SK-N-SH (cell line): ENCODE results near the gene RRM2. TPM values are rescaled to one million over a fixed set of nuclear protein-coding genes. Genes with fewer than 3 reads are reported as not detected.
A peak's percentile ranks its signal among the peaks of the same experiment; 100 is the strongest.

Experiments
- CTCF ChIA-PET: fragments of 300-600, 350-600 bp; formaldehyde crosslinking; extraction: SDS; loops from one replicate; lab custom pipeline; 2021; lab: Yijun Ruan, JAX
- POLR2A ChIA-PET: fragments of 350-600 bp; sonication (Branson Sonifier 250); formaldehyde crosslinking; extraction: SDS; loops from one replicate; lab custom pipeline; 2020; ENCODE audit warnings: antibody characterized with exemption, inconsistent platforms; lab: Yijun Ruan, JAX
- DNase-seq: peaks from one replicate; pipeline ENCODE4 v3.0.0; 2012
- H2AFZ ChIP-seq: fragments of 200-600 bp; sonication (generic); 2 replicates; pipeline ENCODE4 v1.8.1; 2016; ENCODE audit warnings: antibody characterized with exemption, mild to moderate bottlenecking, low read depth
- H3F3A ChIP-seq: fragments of 200-600 bp; sonication (generic); replicated peaks from 2 replicates; pipeline ENCODE3; 2016; ENCODE audit warnings: antibody characterized with exemption, mild to moderate bottlenecking; ENCODE audit not compliant: insufficient read depth
- H3K27ac ChIP-seq, 2 experiments: fragments of 200-500 bp in 1 of 2; fragments of 200-600 bp in 1 of 2; sonication (Bioruptor generic) in 1 of 2; sonication (generic), shearing (Covaris generic) in 1 of 2; 2 replicates each; pipeline versions ENCODE4 v1.5.1 to v1.6.1; 2014 to 2016; ENCODE audit warnings: low read depth in 2 of 2, inconsistent platforms in 1 of 2, low read length in 1 of 2, mild to moderate bottlenecking in 1 of 2, mixed read lengths in 1 of 2
- H3K27me3 ChIP-seq: fragments of 200-600 bp; sonication (generic), shearing (Covaris generic); 2 replicates; pipeline ENCODE4 v1.6.1; 2016; ENCODE audit warnings: mixed run types; ENCODE audit not compliant: insufficient read depth
- H3K36me3 ChIP-seq, 2 experiments: fragments of 200-500 bp in 1 of 2; fragments of 200-600 bp in 1 of 2; sonication (Bioruptor generic) in 1 of 2; sonication (generic) in 1 of 2; replicated peaks in 1 of 2; 2 replicates each; pipeline versions ENCODE3 to v1.5.1; 2014 to 2016; ENCODE audit warnings: low read length in 1 of 2, mild to moderate bottlenecking in 1 of 2; ENCODE audit not compliant: insufficient read depth in 2 of 2, control insufficient read depth in 1 of 2
- H3K4me1 ChIP-seq, 2 experiments: fragments of 200-500 bp in 1 of 2; fragments of 200-600 bp in 1 of 2; sonication (Bioruptor generic) in 1 of 2; sonication (generic), shearing (Covaris generic) in 1 of 2; 2 replicates each; pipeline versions ENCODE4 v1.5.1 to v1.6.1; 2014 to 2016; ENCODE audit warnings: low read depth in 1 of 2, low read length in 1 of 2, mixed run types in 1 of 2; ENCODE audit not compliant: insufficient read depth in 2 of 2, control insufficient read depth in 1 of 2
- H3K4me2 ChIP-seq: fragments of 200-600 bp; sonication (generic), shearing (Covaris generic); 2 replicates; pipeline ENCODE4 v1.6.1; 2017; ENCODE audit warnings: mixed run types
- H3K4me3 ChIP-seq, 2 experiments: fragments of 200-500 bp in 1 of 2; fragments of 200-600 bp in 1 of 2; sonication (Bioruptor generic) in 1 of 2; sonication (generic), shearing (Covaris generic) in 1 of 2; 2 replicates each; pipeline versions ENCODE4 v1.5.1 to v1.8.1; 2014 to 2016; ENCODE audit warnings: low read depth in 2 of 2, inconsistent platforms in 1 of 2, low read length in 1 of 2, mild to moderate bottlenecking in 1 of 2, mixed read lengths in 1 of 2, moderate library complexity in 1 of 2
- H3K79me2 ChIP-seq: fragments of 200-600 bp; sonication (generic); 2 replicates; pipeline ENCODE4 v1.8.1; 2017; ENCODE audit warnings: mild to moderate bottlenecking; ENCODE audit not compliant: insufficient read depth
- H3K9ac ChIP-seq: fragments of 200-600 bp; sonication (generic); 2 replicates; pipeline ENCODE4 v1.6.1; 2017; ENCODE audit warnings: mixed run types
- H3K9me2 ChIP-seq: fragments of 200-600 bp; sonication (generic); 2 replicates; pipeline ENCODE4 v1.6.1; 2017; ENCODE audit warnings: mixed run types
- H3K9me3 ChIP-seq: fragments of 200-600 bp; sonication (generic); 2 replicates; pipeline ENCODE4 v1.6.1; 2017; ENCODE audit warnings: mixed run types, mild to moderate bottlenecking, moderate library complexity
- H4K20me1 ChIP-seq: fragments of 200-600 bp; sonication (generic); 2 replicates; pipeline ENCODE4 v1.6.1; 2017; ENCODE audit warnings: mild to moderate bottlenecking, mixed run types; ENCODE audit not compliant: insufficient read depth
- FOSL2 ChIP-seq: IDR thresholded peaks from 2 replicates; pipeline ENCODE4 v1.4.0; 2012; ENCODE audit warnings: low read depth, mild to moderate bottlenecking, moderate library complexity, borderline replicate concordance
- GABPA ChIP-seq: IDR thresholded peaks from 2 replicates; pipeline ENCODE4 v1.4.0; 2012; ENCODE audit warnings: low read depth, mild to moderate bottlenecking
- MXI1 ChIP-seq: IDR thresholded peaks from 2 replicates; pipeline ENCODE4 v1.6.1; 2012; ENCODE audit warnings: mild to moderate bottlenecking, low read depth, low read length, improper control_type of control experiment
- NRF1 ChIP-seq: IDR thresholded peaks from 2 replicates; pipeline ENCODE4 v1.6.1; 2012; ENCODE audit warnings: low read depth, mild to moderate bottlenecking, low read length
- POLR2AphosphoS5 ChIP-seq: IDR thresholded peaks from 2 replicates; pipeline ENCODE4 v1.6.1; 2012; ENCODE audit warnings: low read depth, low read length
- RAD21 ChIP-seq: IDR thresholded peaks from 2 replicates; pipeline ENCODE4 v1.6.1; 2012; ENCODE audit warnings: mild to moderate bottlenecking, low read length
- RCOR1 ChIP-seq: fragments of 150-350 bp; IDR thresholded peaks from 2 replicates; pipeline ENCODE4 v1.6.1; 2017; ENCODE audit warnings: antibody characterized with exemption, low read length
- RFX5 ChIP-seq: IDR thresholded peaks from 2 replicates; pipeline ENCODE4 v1.6.1; 2012; ENCODE audit warnings: mild to moderate bottlenecking, improper control_type of control experiment, low read length
- RXRA ChIP-seq: IDR thresholded peaks from 2 replicates; pipeline ENCODE4 v1.4.0; 2012; ENCODE audit warnings: low read depth, mild to moderate bottlenecking, borderline replicate concordance
- SIN3A ChIP-seq: IDR thresholded peaks from 2 replicates; pipeline ENCODE4 v1.6.1; 2012; ENCODE audit warnings: low read depth, mild to moderate bottlenecking, low read length, moderate library complexity, borderline replicate concordance
- SMC3 ChIP-seq: IDR thresholded peaks from 2 replicates; pipeline ENCODE4 v1.6.1; 2012; ENCODE audit warnings: low read depth, low read length, improper control_type of control experiment
- TAF1 ChIP-seq: IDR thresholded peaks from 2 replicates; pipeline ENCODE4 v1.6.1; 2012; ENCODE audit warnings: low read depth, mild to moderate bottlenecking, low read length, moderate library complexity, borderline replicate concordance
- YY1 ChIP-seq: IDR thresholded peaks from 2 replicates; pipeline ENCODE4 v1.4.0; 2012; ENCODE audit warnings: low read depth, mild to moderate bottlenecking
- WGBS: methylation state at CpG from one replicate; pipeline ENCODE4 v1.1.6; 2017; ENCODE audit warnings: low lambda C conversion rate; 5-methylcytosine and 5-hydroxymethylcytosine counted together
- polyA plus RNA-seq, 3 experiments: library from polyadenylated mRNA; depleted of rRNA; stranded (reverse); fragments of >200 nt; gene quantifications; 2 replicates each; pipeline ENCODE4 v1.2.3, GENCODE V29; 2012
- TF ChIP-seq, protein P1 (sequence below): fragments of 150-350 bp; IDR thresholded peaks from 2 replicates; pipeline ENCODE4 v1.6.1; 2016; ENCODE audit warnings: mild to moderate bottlenecking, low read depth, low read length
- TF ChIP-seq, protein P2 (sequence below): IDR thresholded peaks from 2 replicates; pipeline ENCODE4 v1.4.0; 2012; ENCODE audit warnings: low read depth, borderline replicate concordance
- TF ChIP-seq, protein P3 (sequence below): IDR thresholded peaks from 2 replicates; pipeline ENCODE4 v1.4.0; 2012; ENCODE audit warnings: low read depth

RRM2 gene
- polyA plus RNA-seq, 1 of the 3 experiments (the other 2 are of a cell fraction): 38.9 TPM

DNA sequence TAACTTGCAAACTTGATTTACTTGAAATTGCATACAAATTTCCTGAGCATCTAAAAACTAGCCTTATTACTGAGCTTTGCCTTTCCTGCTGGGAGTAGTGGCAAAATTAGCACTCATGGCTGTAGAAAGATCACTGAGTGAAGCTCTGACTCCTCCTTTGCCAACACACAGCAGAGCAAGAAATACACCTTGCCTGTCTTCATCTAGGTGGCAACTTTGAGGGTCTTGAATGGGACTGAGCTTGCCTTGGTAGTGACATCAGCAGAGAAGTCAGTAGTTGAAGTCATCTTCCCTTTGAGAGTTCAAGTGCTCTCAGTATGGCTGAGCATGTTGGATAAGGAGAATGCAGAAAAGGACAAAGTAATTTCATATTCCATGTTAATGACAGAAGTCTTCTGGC lies 5.9 kb downstream of the RRM2 start:
- Histone ChIP-seq H3K4me3 (no peak overlapping the region), H3K4me2 (no peak overlapping the region), H3K9me2 (no peaks in the 10 kb centered on the region), H3K79me2 (peaks cover 92% of the 10 kb centered on the region), H3K9ac (no peak overlapping the region), H4K20me1 (peaks cover 15% of the 10 kb centered on the region; the same call in 1 of the 2 replicates), H3K27me3 (no peaks in the 10 kb centered on the region), H3K9me3 (no peaks in the 10 kb centered on the region), H2AFZ (no peak overlapping the region), H3K36me3 (peaks cover 23 to 44% of the 10 kb centered on the region in 2 experiments), H3K27ac (no peak overlapping the region), H3F3A (peaks cover 13% of the 10 kb centered on the region), H3K4me1 (peaks cover 12 to 29% of the 10 kb centered on the region in 2 experiments; a peak in 3 of 4 replicates)
- TF ChIP-seq FOSL2: no peak
- no peak for DNase-seq
- ChIA-PET CTCF (interaction anchor here (1.1 to 24.5 kb wide), 9 partner anchors 12 to 540 kb away, joined by 3 to 413 read pairs (median 26); partner anchors contain the start of gene HPCAL1), POLR2A (interaction anchor here (1.2 to 2.4 kb wide), 2 partner anchors 175 to 306 kb away, joined by 3 to 4 read pairs; partner anchors contain the start of gene HPCAL1)

DNA sequence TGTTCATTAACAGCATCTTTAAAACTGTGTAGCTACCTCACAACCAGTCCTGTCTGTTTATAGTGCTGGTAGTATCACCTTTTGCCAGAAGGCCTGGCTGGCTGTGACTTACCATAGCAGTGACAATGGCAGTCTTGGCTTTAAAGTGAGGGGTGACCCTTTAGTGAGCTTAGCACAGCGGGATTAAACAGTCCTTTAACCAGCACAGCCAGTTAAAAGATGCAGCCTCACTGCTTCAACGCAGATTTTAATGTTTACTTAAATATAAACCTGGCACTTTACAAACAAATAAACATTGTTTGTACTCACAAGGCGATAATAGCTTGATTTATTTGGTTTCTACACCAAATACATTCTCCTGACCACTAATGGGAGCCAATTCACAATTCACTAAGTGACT lies 7.0 kb downstream of the RRM2 start:
- no peak for DNase-seq
- Histone ChIP-seq H3K9me3 (no peaks in the 10 kb centered on the region), H4K20me1 (peaks cover 12% of the 10 kb centered on the region; the same call in 1 of the 2 replicates), H3F3A (peaks cover 8% of the 10 kb centered on the region), H2AFZ (peak overlapping the region; percentile 5; the same call in 1 of the 2 replicates), H3K9ac (no peak overlapping the region), H3K27ac (no peak overlapping the region), H3K4me1 (peaks cover 8 to 26% of the 10 kb centered on the region in 2 experiments; a peak in 3 of 4 replicates), H3K27me3 (no peaks in the 10 kb centered on the region), H3K9me2 (no peaks in the 10 kb centered on the region), H3K36me3 (peaks cover 23 to 44% of the 10 kb centered on the region in 2 experiments), H3K4me2 (no peak overlapping the region), H3K79me2 (peaks cover 81% of the 10 kb centered on the region), H3K4me3 (no peak overlapping the region)
- 84% methylated on average over 3 of the region's 3 CpGs for WGBS
- ChIA-PET CTCF (interaction anchor here (1.2 to 24.5 kb wide), 8 partner anchors 11 to 306 kb away, joined by 3 to 413 read pairs (median 49); partner anchors contain the start of gene HPCAL1), POLR2A (interaction anchor here (0.5 to 2.4 kb wide), 4 partner anchors 11 to 1017 kb away, joined by 3 to 4 read pairs (median 4); partner anchors contain the start of gene HPCAL1)
- TF ChIP-seq, protein P1, sequence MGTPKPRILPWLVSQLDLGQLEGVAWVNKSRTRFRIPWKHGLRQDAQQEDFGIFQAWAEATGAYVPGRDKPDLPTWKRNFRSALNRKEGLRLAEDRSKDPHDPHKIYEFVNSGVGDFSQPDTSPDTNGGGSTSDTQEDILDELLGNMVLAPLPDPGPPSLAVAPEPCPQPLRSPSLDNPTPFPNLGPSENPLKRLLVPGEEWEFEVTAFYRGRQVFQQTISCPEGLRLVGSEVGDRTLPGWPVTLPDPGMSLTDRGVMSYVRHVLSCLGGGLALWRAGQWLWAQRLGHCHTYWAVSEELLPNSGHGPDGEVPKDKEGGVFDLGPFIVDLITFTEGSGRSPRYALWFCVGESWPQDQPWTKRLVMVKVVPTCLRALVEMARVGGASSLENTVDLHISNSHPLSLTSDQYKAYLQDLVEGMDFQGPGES: no peak
- TF ChIP-seq GABPA (no peak), RFX5 (no peak), MXI1 (no peak), NRF1 (no peak), SIN3A (no peak), TAF1 (no peak), RAD21 (no peak), RXRA (no peak), YY1 (no peak), POLR2AphosphoS5 (no peak), RCOR1 (no peak), SMC3 (no peak)
- TF ChIP-seq, protein P2, sequence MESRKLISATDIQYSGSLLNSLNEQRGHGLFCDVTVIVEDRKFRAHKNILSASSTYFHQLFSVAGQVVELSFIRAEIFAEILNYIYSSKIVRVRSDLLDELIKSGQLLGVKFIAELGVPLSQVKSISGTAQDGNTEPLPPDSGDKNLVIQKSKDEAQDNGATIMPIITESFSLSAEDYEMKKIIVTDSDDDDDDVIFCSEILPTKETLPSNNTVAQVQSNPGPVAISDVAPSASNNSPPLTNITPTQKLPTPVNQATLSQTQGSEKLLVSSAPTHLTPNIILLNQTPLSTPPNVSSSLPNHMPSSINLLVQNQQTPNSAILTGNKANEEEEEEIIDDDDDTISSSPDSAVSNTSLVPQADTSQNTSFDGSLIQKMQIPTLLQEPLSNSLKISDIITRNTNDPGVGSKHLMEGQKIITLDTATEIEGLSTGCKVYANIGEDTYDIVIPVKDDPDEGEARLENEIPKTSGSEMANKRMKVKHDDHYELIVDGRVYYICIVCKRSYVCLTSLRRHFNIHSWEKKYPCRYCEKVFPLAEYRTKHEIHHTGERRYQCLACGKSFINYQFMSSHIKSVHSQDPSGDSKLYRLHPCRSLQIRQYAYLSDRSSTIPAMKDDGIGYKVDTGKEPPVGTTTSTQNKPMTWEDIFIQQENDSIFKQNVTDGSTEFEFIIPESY: no peak
- TF ChIP-seq, protein P3, sequence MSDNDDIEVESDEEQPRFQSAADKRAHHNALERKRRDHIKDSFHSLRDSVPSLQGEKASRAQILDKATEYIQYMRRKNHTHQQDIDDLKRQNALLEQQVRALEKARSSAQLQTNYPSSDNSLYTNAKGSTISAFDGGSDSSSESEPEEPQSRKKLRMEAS: no peak
